ENCODE results near the gene UFSP2.

Gene UFSP2

DNA sequence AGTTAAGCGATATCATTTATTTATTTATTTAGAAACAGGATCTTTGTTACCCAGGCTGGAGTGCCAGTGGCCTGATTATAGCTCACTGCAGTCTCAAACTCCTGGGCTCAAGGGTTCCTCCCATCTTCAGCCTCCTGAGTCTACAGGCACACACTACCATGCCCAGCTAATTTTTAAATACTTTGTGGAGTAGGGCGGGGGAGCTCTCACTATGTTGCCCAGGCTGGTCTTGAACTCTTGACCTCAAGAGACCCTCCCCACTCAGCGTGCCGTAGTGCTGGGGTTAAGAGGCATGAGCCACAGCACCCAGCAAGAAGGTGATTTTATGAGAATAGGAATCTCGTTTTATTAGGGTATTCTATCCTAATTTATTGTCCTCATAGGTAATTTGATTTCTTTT is 3.9 kb upstream of the UFSP2 start:
- DNase-seq (ENCODE audit: low read depth, low spot score), result no peak
- no peak overlapping the region for H3K4me3 ChIP-seq (ENCODE audit: low read depth, low read length)
- in situ Hi-C loops (cut with HindIII; ENCODE audit: low sequenced_read_pairs), result no loop called here
- TF ChIP-seq, protein P1, sequence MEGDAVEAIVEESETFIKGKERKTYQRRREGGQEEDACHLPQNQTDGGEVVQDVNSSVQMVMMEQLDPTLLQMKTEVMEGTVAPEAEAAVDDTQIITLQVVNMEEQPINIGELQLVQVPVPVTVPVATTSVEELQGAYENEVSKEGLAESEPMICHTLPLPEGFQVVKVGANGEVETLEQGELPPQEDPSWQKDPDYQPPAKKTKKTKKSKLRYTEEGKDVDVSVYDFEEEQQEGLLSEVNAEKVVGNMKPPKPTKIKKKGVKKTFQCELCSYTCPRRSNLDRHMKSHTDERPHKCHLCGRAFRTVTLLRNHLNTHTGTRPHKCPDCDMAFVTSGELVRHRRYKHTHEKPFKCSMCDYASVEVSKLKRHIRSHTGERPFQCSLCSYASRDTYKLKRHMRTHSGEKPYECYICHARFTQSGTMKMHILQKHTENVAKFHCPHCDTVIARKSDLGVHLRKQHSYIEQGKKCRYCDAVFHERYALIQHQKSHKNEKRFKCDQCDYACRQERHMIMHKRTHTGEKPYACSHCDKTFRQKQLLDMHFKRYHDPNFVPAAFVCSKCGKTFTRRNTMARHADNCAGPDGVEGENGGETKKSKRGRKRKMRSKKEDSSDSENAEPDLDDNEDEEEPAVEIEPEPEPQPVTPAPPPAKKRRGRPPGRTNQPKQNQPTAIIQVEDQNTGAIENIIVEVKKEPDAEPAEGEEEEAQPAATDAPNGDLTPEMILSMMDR (IDR thresholded peaks at IDR 0.05; ENCODE audit: low read depth, low read length), result no peak

DNA sequence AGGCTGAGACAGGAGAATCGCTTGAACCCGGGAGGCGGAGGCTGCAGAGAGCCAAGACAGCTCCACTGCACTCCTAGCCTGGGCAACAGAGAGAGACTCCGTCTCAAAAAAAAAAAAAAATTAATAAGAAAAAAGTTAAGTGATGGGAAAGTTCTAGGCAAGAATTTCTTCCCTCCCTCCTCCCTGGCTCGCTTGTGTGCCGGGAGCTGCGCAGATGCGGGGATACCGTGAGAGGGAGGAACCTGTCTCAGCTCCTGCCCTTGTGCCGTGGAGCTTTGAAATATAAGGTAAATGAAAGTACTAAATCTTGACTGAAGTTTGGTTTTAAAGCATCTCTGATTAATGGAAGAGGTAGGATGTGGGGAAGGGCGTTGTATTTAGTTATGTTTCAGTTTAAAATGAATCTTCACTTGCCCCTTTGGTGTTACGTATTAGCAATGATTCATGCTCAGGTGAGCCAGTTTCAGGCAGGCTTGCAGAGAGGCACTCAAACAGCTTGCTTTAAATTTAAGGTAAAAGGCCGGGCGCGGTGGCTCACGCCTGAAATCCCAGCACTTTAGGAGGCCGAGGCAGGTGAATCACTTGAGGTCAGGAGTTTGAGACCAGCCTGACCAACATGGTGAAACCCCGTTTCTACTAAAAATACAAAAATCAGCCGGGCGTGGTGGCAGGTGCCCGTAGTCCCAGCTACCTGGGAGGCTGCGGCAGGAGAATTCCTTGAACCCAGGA is 1.4 kb upstream of the UFSP2 start:
- TF ChIP-seq, protein P1 (IDR thresholded peaks at IDR 0.05; ENCODE audit: low read depth, low read length), result no peak
- in situ Hi-C loops (cut with HindIII; ENCODE audit: low sequenced_read_pairs), result no loop called here
- H3K4me3 ChIP-seq (ENCODE audit: low read depth, low read length), result no peak overlapping the region

DNA sequence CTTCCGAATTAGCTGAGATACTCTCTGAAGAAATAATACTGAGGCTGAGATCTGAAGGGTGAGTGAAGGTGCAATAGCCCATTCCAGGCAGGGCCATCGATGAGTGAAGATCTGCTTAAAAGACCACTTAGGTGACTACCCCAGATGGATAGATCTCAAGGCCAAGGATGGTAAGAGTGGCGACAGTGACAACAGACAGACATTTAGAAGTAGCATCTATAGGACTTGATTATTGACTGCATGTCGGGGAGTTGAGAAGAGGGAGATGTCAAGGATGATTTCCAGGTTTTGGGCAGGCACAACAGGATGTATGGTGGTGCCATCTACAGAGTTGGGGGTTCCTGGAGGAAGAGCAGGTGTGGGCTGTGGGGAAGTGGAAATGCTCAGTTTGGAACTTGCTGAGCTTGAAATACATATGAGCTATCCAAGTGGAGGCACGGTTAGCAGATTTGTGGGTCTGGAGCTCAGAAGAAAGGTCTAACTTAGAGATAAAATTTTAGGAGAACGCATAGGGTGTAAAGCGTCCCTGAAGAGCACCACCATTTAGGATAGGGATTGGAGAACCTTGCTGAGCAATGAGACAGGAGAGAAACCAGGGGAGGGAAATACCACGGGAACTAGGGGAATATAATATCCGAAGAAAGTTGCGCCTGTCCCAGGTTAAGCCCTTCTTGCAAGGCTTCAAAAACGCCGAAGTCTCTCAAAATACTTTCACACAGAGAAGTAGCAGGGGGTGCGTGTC is 688 bp downstream of the UFSP2 start:
- peak overlapping the region; percentile 85 for H3K4me3 ChIP-seq (ENCODE audit: low read depth, low read length)
- TF ChIP-seq, protein P1 (IDR thresholded peaks at IDR 0.05; ENCODE audit: low read depth, low read length), result no peak
- in situ Hi-C loops (cut with HindIII; ENCODE audit: low sequenced_read_pairs), result no loop called here
- no peak for DNase-seq (ENCODE audit: low read depth, low spot score)

More for the DNA sequence above, 1.4 kb upstream of the UFSP2 start:
- DNase-seq (ENCODE audit: low read depth, low spot score), result no peak

DNA sequence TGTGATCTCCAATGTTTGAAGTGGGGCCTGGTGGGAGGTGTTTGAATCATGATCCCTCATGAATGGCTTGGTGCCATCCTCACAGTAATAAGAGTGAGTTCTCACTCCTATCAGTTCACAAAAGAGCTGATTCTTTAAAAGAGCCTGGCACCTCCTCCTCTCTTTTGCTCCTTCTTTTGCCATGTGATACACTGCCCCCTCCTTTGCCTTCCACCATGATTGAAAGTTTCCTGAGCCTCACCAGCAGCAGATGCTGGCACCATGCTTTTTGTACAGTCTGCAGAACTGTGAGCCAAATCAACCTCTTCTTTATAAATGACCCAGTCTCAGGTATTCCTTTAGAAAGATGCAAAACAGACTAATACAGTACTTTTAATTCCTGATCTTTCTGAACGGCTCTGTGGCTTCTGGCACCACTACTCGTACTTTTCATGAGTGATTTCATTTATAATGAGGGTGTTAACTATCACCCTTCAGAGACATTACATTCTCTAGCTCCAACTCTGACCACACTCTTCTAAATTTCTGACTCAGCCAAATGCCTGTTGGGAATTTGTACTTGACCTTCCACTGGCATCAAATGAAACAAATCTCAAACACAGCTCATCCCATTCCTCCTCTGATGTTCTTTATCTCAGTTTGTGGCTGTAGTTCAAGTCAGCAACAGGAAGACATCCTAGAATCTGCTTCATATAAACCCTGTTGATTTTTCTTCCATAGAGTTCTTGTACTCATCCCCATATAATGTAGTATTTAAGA is 4.2 kb downstream of the UFSP2 start:
- TF ChIP-seq, protein P1 (IDR thresholded peaks at IDR 0.05; ENCODE audit: low read depth, low read length), result no peak
- DNase-seq (ENCODE audit: low read depth, low spot score), result peak; percentile 62
- in situ Hi-C loops (cut with HindIII; ENCODE audit: low sequenced_read_pairs), result no loop called here
- no peak overlapping the region for H3K4me3 ChIP-seq (ENCODE audit: low read depth, low read length)

DNA sequence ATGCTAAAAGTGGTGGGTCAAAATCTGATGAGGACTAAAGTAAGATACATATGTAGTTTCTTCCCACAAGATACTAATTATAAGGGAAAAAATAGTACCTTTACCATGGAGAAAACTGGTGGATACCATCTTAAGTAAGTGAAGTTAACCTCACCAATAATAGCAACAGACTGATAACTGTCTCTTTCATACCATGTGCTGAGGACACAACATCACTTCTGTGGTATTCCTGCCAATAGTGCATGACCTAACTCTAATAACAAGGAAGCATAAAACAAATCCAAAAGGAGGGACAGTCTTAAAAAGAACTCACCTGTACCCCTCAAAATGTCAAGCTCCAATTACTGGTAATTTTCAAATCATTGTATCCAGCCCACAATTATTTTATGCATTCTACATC is 8.8 kb downstream of the UFSP2 start:
- TF ChIP-seq, protein P1 (IDR thresholded peaks at IDR 0.05; ENCODE audit: low read depth, low read length), result no peak
- no peak for DNase-seq (ENCODE audit: low read depth, low spot score)
- in situ Hi-C loops (cut with HindIII; ENCODE audit: low sequenced_read_pairs), result no loop called here
- H3K4me3 ChIP-seq (ENCODE audit: low read depth, low read length), result no peak overlapping the region

DNA sequence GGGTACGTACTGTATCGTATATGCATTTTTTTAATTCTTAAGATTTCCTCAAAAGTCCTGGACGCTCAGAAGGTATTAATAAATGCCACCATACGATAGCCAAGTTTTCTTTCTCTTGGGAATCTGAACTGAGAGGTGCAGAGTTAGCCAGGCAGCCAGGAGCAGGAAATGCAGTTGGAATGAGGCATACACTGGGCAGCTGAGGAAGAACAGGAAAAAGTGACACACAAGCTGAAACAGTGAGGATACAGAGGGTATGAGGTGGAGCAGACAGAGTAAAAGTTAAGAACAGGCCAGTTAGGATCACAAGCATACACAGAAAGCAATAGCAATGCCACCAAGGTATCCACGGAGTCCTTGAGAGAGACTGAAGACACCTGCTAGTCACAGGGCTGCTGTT is 13.4 kb downstream of the UFSP2 start:
- in situ Hi-C loops (cut with HindIII; ENCODE audit: low sequenced_read_pairs), result no loop called here
- no peak for DNase-seq (ENCODE audit: low read depth, low spot score)
- TF ChIP-seq, protein P1 (IDR thresholded peaks at IDR 0.05; ENCODE audit: low read depth, low read length), result no peak
- H3K4me3 ChIP-seq (ENCODE audit: low read depth, low read length), result no peak overlapping the region

Measured in astrocyte of the spinal cord (primary cell).